SK-N-SH (cell line): Measurements from ENCODE around the gene SCNN1G. TPM values are rescaled to one million over a fixed set of nuclear protein-coding genes. Genes with fewer than 3 reads are reported as not detected.
A peak's percentile ranks its signal among the peaks of the same experiment; 100 is the strongest.

Experiments
- CTCF ChIA-PET: fragments of 300-600, 350-600 bp; formaldehyde crosslinking; extraction: SDS; loops from one replicate; lab custom pipeline; 2021; lab: Yijun Ruan, JAX
- POLR2A ChIA-PET: fragments of 350-600 bp; sonication (Branson Sonifier 250); formaldehyde crosslinking; extraction: SDS; loops from one replicate; lab custom pipeline; 2020; ENCODE audit warnings: antibody characterized with exemption, inconsistent platforms; lab: Yijun Ruan, JAX
- DNase-seq: peaks from one replicate; pipeline ENCODE4 v3.0.0; 2012
- H2AFZ ChIP-seq: fragments of 200-600 bp; sonication (generic); 2 replicates; pipeline ENCODE4 v1.8.1; 2016; ENCODE audit warnings: antibody characterized with exemption, mild to moderate bottlenecking, low read depth
- H3F3A ChIP-seq: fragments of 200-600 bp; sonication (generic); replicated peaks from 2 replicates; pipeline ENCODE3; 2016; ENCODE audit warnings: antibody characterized with exemption, mild to moderate bottlenecking; ENCODE audit not compliant: insufficient read depth
- H3K27ac ChIP-seq, 2 experiments: fragments of 200-500 bp in 1 of 2; fragments of 200-600 bp in 1 of 2; sonication (Bioruptor generic) in 1 of 2; sonication (generic), shearing (Covaris generic) in 1 of 2; 2 replicates each; pipeline versions ENCODE4 v1.5.1 to v1.6.1; 2014 to 2016; ENCODE audit warnings: low read depth in 2 of 2, inconsistent platforms in 1 of 2, low read length in 1 of 2, mild to moderate bottlenecking in 1 of 2, mixed read lengths in 1 of 2
- H3K27me3 ChIP-seq: fragments of 200-600 bp; sonication (generic), shearing (Covaris generic); 2 replicates; pipeline ENCODE4 v1.6.1; 2016; ENCODE audit warnings: mixed run types; ENCODE audit not compliant: insufficient read depth
- H3K36me3 ChIP-seq, 2 experiments: fragments of 200-500 bp in 1 of 2; fragments of 200-600 bp in 1 of 2; sonication (Bioruptor generic) in 1 of 2; sonication (generic) in 1 of 2; replicated peaks in 1 of 2; 2 replicates each; pipeline versions ENCODE3 to v1.5.1; 2014 to 2016; ENCODE audit warnings: low read length in 1 of 2, mild to moderate bottlenecking in 1 of 2; ENCODE audit not compliant: insufficient read depth in 2 of 2, control insufficient read depth in 1 of 2
- H3K4me1 ChIP-seq, 2 experiments: fragments of 200-500 bp in 1 of 2; fragments of 200-600 bp in 1 of 2; sonication (Bioruptor generic) in 1 of 2; sonication (generic), shearing (Covaris generic) in 1 of 2; 2 replicates each; pipeline versions ENCODE4 v1.5.1 to v1.6.1; 2014 to 2016; ENCODE audit warnings: low read depth in 1 of 2, low read length in 1 of 2, mixed run types in 1 of 2; ENCODE audit not compliant: insufficient read depth in 2 of 2, control insufficient read depth in 1 of 2
- H3K4me2 ChIP-seq: fragments of 200-600 bp; sonication (generic), shearing (Covaris generic); 2 replicates; pipeline ENCODE4 v1.6.1; 2017; ENCODE audit warnings: mixed run types
- H3K4me3 ChIP-seq, 2 experiments: fragments of 200-500 bp in 1 of 2; fragments of 200-600 bp in 1 of 2; sonication (Bioruptor generic) in 1 of 2; sonication (generic), shearing (Covaris generic) in 1 of 2; 2 replicates each; pipeline versions ENCODE4 v1.5.1 to v1.8.1; 2014 to 2016; ENCODE audit warnings: low read depth in 2 of 2, inconsistent platforms in 1 of 2, low read length in 1 of 2, mild to moderate bottlenecking in 1 of 2, mixed read lengths in 1 of 2, moderate library complexity in 1 of 2
- H3K79me2 ChIP-seq: fragments of 200-600 bp; sonication (generic); 2 replicates; pipeline ENCODE4 v1.8.1; 2017; ENCODE audit warnings: mild to moderate bottlenecking; ENCODE audit not compliant: insufficient read depth
- H3K9ac ChIP-seq: fragments of 200-600 bp; sonication (generic); 2 replicates; pipeline ENCODE4 v1.6.1; 2017; ENCODE audit warnings: mixed run types
- H3K9me2 ChIP-seq: fragments of 200-600 bp; sonication (generic); 2 replicates; pipeline ENCODE4 v1.6.1; 2017; ENCODE audit warnings: mixed run types
- H3K9me3 ChIP-seq: fragments of 200-600 bp; sonication (generic); 2 replicates; pipeline ENCODE4 v1.6.1; 2017; ENCODE audit warnings: mixed run types, mild to moderate bottlenecking, moderate library complexity
- H4K20me1 ChIP-seq: fragments of 200-600 bp; sonication (generic); 2 replicates; pipeline ENCODE4 v1.6.1; 2017; ENCODE audit warnings: mild to moderate bottlenecking, mixed run types; ENCODE audit not compliant: insufficient read depth
- CTCF ChIP-seq: fragments of 200-600 bp; sonication (generic); IDR thresholded peaks from 2 replicates; pipeline ENCODE4 v1.6.1; 2017; ENCODE audit warnings: antibody characterized with exemption, mild to moderate bottlenecking, moderate library complexity
- EP300 ChIP-seq, 2 experiments: IDR thresholded peaks; 2 replicates each; pipeline versions ENCODE4 v1.4.0 to v1.6.1; 2012; ENCODE audit warnings: borderline replicate concordance in 1 of 2, low read depth in 1 of 2, low read length in 1 of 2
- EZH2phosphoT487 ChIP-seq: fragments of 200-600 bp; sonication (generic); IDR thresholded peaks from 2 replicates; pipeline ENCODE4 v1.6.1; 2017; ENCODE audit warnings: low read depth, mixed run types, mild to moderate bottlenecking, antibody characterized with exemption, moderate library complexity, borderline replicate concordance
- FOSL2 ChIP-seq: IDR thresholded peaks from 2 replicates; pipeline ENCODE4 v1.4.0; 2012; ENCODE audit warnings: low read depth, mild to moderate bottlenecking, moderate library complexity, borderline replicate concordance
- FOXJ3 ChIP-seq: sonication (generic); formaldehyde crosslinking; IDR thresholded peaks from 2 replicates; pipeline ENCODE4 v1.5.1; 2020; ENCODE audit warnings: mild to moderate bottlenecking, missing genetic modification reagents
- FOXM1 ChIP-seq: IDR thresholded peaks from 2 replicates; pipeline ENCODE4 v1.4.0; 2012; ENCODE audit warnings: low read depth, mild to moderate bottlenecking
- GATA2 ChIP-seq: sonication (generic); formaldehyde crosslinking; IDR thresholded peaks from 2 replicates; pipeline ENCODE4 v1.5.0; 2020; ENCODE audit warnings: mild to moderate bottlenecking, missing genetic modification reagents
- IRF3 ChIP-seq: fragments of 150-350 bp; IDR thresholded peaks from 2 replicates; pipeline ENCODE4 v1.6.1; 2016; ENCODE audit warnings: mild to moderate bottlenecking, low read depth, low read length
- MAX ChIP-seq: IDR thresholded peaks from 2 replicates; pipeline ENCODE4 v1.4.0; 2012; ENCODE audit warnings: low read depth
- NFIC ChIP-seq: IDR thresholded peaks from 2 replicates; pipeline ENCODE4 v1.4.0; 2012; ENCODE audit warnings: borderline replicate concordance
- RAD21 ChIP-seq: IDR thresholded peaks from 2 replicates; pipeline ENCODE4 v1.6.1; 2012; ENCODE audit warnings: mild to moderate bottlenecking, low read length
- SMC3 ChIP-seq: IDR thresholded peaks from 2 replicates; pipeline ENCODE4 v1.6.1; 2012; ENCODE audit warnings: low read depth, low read length, improper control_type of control experiment
- TAF1 ChIP-seq: IDR thresholded peaks from 2 replicates; pipeline ENCODE4 v1.6.1; 2012; ENCODE audit warnings: low read depth, mild to moderate bottlenecking, low read length, moderate library complexity, borderline replicate concordance
- TCF12 ChIP-seq: IDR thresholded peaks from 2 replicates; pipeline ENCODE4 v1.4.0; 2012
- TEAD4 ChIP-seq: IDR thresholded peaks from 2 replicates; pipeline ENCODE4 v1.4.0; 2012; ENCODE audit warnings: mild to moderate bottlenecking, borderline replicate concordance; ENCODE audit not compliant: insufficient read depth
- USF2 ChIP-seq: fragments of 150-350 bp; IDR thresholded peaks from 2 replicates; pipeline ENCODE4 v1.6.1; 2017; ENCODE audit warnings: antibody characterized with exemption, low read length, low read depth, borderline replicate concordance
- ZBTB33 ChIP-seq: IDR thresholded peaks from 2 replicates; pipeline ENCODE4 v1.4.0; 2012; ENCODE audit warnings: low read depth, borderline replicate concordance
- WGBS: methylation state at CpG from one replicate; pipeline ENCODE4 v1.1.6; 2017; ENCODE audit warnings: low lambda C conversion rate; 5-methylcytosine and 5-hydroxymethylcytosine counted together
- polyA plus RNA-seq, 3 experiments: library from polyadenylated mRNA; depleted of rRNA; stranded (reverse); fragments of >200 nt; gene quantifications; 2 replicates each; pipeline ENCODE4 v1.2.3, GENCODE V29; 2012

Gene SCNN1G
- not detected in 2 replicates for polyA plus RNA-seq (2012; rRNA removed)
- not detected in 2 replicates for polyA plus RNA-seq (2012; cell fraction: cytosol; rRNA removed)
- not detected in 2 replicates for polyA plus RNA-seq (2012; cell fraction: nucleus; rRNA removed)

- Histone ChIP-seq H3K36me3 (no peaks in the 10 kb centered on the region), H3K27ac (no peak within 1 kb of the TSS), H3K4me3 (peak within 1 kb of the TSS; percentile 40 to 48), H3K79me2 (no peaks in the 10 kb centered on the region), H3K9me2 (no peaks in the 10 kb centered on the region), H3K4me1 (peaks cover 0 to 15% of the 10 kb centered on the region in 2 experiments; a peak in 1 of 4 replicates), H3K9me3 (no peaks in the 10 kb centered on the region), H3K4me2 (peak within 1 kb of the TSS; percentile 72), H3F3A (no peaks in the 10 kb centered on the region), H3K9ac (no peak within 1 kb of the TSS), H3K27me3 (peaks cover 36% of the 10 kb centered on the region), H2AFZ (0 out of 2 replicates have a peak within 1 kb of the TSS, but pooled peaks have one; percentile 46), H4K20me1 (no peaks in the 10 kb centered on the region)
- TF ChIP-seq TEAD4 (no peak), CTCF (peak; percentile 24; the same call in 1 of the 2 replicates)
- ChIA-PET CTCF (interaction anchor here (0.6 to 9.7 kb wide), 55 partner anchors 10 to 547 kb away, joined by 3 to 290 read pairs (median 4); no protein-coding TSS in a partner anchor), POLR2A (no interaction called here)
- WGBS, result 17% methylated on average over 34 of the region's 71 CpGs
- peak; percentile 73 for DNase-seq
Measured at GRCh38 chr16:23182679-23183542, at the start of gene SCNN1G. SCNN1G (plus strand) TSS chr16:23182745; CDS start chr16:23186272, 3,527 bp downstream.

GRCh38 chr16:23132775-23133463, 49.6 kb upstream of the SCNN1G start:
- Histone ChIP-seq H3K9me2 (no peaks in the 10 kb centered on the region), H3F3A (no peaks in the 10 kb centered on the region)
- TF ChIP-seq FOXM1 (no peak), GATA2 (CRISPR knock-in tag) (no peak), EZH2phosphoT487 (no peak), IRF3 (no peak), EP300 (IDR thresholded peaks at IDR 0.05; ENCODE audit: borderline replicate concordance in 1 of 2, low read depth in 1 of 2, low read length in 1 of 2) (no peak), TCF12 (no peak), FOSL2 (no peak), SMC3 (no peak), TAF1 (no peak), ZBTB33 (no peak), RAD21 (no peak), NFIC (no peak), MAX (no peak), USF2 (no peak), FOXJ3 (CRISPR knock-in tag) (no peak)
- TF ChIP-seq, all 33 proteins: peak for 0
- ChIA-PET POLR2A (no interaction called here), CTCF (interaction anchor here (1.0 to 1.6 kb wide), 3 partner anchors 10 to 303 kb away, joined by 3 read pairs; no protein-coding TSS in a partner anchor)
- WGBS, result 95% methylated on average over 11 of the region's 11 CpGs
- Histone ChIP-seq H3K4me3 (no peak overlapping the region), H3K36me3 (no peaks in the 10 kb centered on the region), H3K79me2 (peaks cover 99% of the 10 kb centered on the region), H3K27me3 (no peaks in the 10 kb centered on the region), H3K4me1 (peaks cover 2 to 7% of the 10 kb centered on the region in 2 experiments; a peak in 3 of 4 replicates), H4K20me1 (peaks cover 54% of the 10 kb centered on the region), H3K9ac (no peak overlapping the region), H2AFZ (no peak overlapping the region), H3K4me2 (no peak overlapping the region), H3K9me3 (no peaks in the 10 kb centered on the region), H3K27ac (no peak overlapping the region)
- no peak for DNase-seq
